Measurements from ENCODE around the gene PDE4C.

GRCh38 chr19:18229915-18230314 lies 3.7 kb upstream of the PDE4C start:
- TF ChIP-seq SPI1 (IDR thresholded peaks at IDR 0.05; ENCODE audit: low read depth, low read length): no peak
- TF ChIP-seq TAF1 (IDR thresholded peaks at IDR 0.05; ENCODE audit: low read depth, low read length): no peak
- TF ChIP-seq POLR2AphosphoS5 (IDR thresholded peaks at IDR 0.05; ENCODE audit: low read depth, low read length): no peak
- no peak for TF ChIP-seq POLR2A (IDR thresholded peaks at IDR 0.05; ENCODE audit: low read depth, low read length)
